Hematopoietic multipotent progenitor cell (in vitro differentiated cells): ENCODE measurements around the gene NDUFA5. TPM values are rescaled to one million over a fixed set of nuclear protein-coding genes. Genes with fewer than 3 reads are reported as not detected.
A peak's percentile ranks its signal among the peaks of the same experiment; 100 is the strongest.
"Not testable (repeated sequence)": the region's sequence is repeated elsewhere in the genome, so short reads cannot be mapped to it uniquely, and the experiment has no call there.

Experiments
- DNase-seq, 3 donors: peaks; one replicate each; pipeline ENCODE4 v3.0.0-alpha.2; 2011 to 2015; ENCODE audit warnings: low read depth in 2 of 3, low spot score in 2 of 3
- total RNA-seq: library from RNA; depleted of rRNA; stranded (reverse); fragments of >200 nt; gene quantifications from one replicate; pipeline ENCODE4 v1.2.3, GENCODE V29; 2012

NDUFA5 gene
- total RNA-seq, 1 donor: 6.5 TPM

GRCh38 chr7:123526533-123526932 is 31.1 kb downstream of the NDUFA5 start:
- DNase-seq: not testable (repeated sequence)

- DNase-seq: no peak
These were observed 35.6 kb downstream of the NDUFA5 start for GRCh38 chr7:123522066-123522465.

- DNase-seq: no peak
These were observed 52.4 kb downstream of the NDUFA5 start for GRCh38 chr7:123505221-123505620.

GRCh38 chr7:123502201-123502600 is 55.4 kb downstream of the NDUFA5 start:
- no peak for DNase-seq

GRCh38 chr7:123500878-123501489 is 56.6 kb downstream of the NDUFA5 start:
- no peak for DNase-seq

GRCh38 chr7:123499211-123499970 is 58.2 kb downstream of the NDUFA5 start:
- no peak for DNase-seq

GRCh38 chr7:123498601-123499000 is 59.0 kb downstream of the NDUFA5 start:
- no peak for DNase-seq

- DNase-seq: no peak
These were observed 59.6 kb downstream of the NDUFA5 start for GRCh38 chr7:123498031-123498430.

- DNase-seq: peak; percentile 5 to 73 (median 35)
These were observed 63.3 kb downstream of the NDUFA5 start for GRCh38 chr7:123494193-123494796.

GRCh38 chr7:123492485-123492884 is 65.1 kb downstream of the NDUFA5 start:
- DNase-seq: no peak

Other genes starting within 250 kb of the NDUFA5 start
- gene IQUB, start 23.2 kb downstream of the NDUFA5 start, total RNA-seq: under 0.01 TPM
- gene ASB15, start 44.0 kb upstream of the NDUFA5 start, total RNA-seq: under 0.01 TPM
- not detected for gene LMOD2, start 98.0 kb upstream of the NDUFA5 start, total RNA-seq
- gene WASL, start 191.2 kb upstream of the NDUFA5 start, total RNA-seq: 5.1 TPM